ENCODE data around the gene GPX2.

Gene GPX2

GRCh38 chr14:64940336-64940910 is 2.1 kb downstream of the GPX2 start:
- no peak for TF ChIP-seq CTCF (IDR thresholded peaks at IDR 0.05; ENCODE audit: extremely low read depth, missing control alignments)

GRCh38 chr14:64939817-64940190 is 2.7 kb downstream of the GPX2 start:
- no peak for TF ChIP-seq CTCF (IDR thresholded peaks at IDR 0.05; ENCODE audit: extremely low read depth, missing control alignments)
- DNase-seq (ENCODE audit: low spot score) = no peak

More at GRCh38 chr14:64940336-64940910, 2.1 kb downstream of the GPX2 start:
- no peak for DNase-seq (ENCODE audit: low spot score)

GRCh38 chr14:64938972-64939816 is 3.4 kb downstream of the GPX2 start:
- DNase-seq (ENCODE audit: low spot score) = no peak
- TF ChIP-seq CTCF (IDR thresholded peaks at IDR 0.05; ENCODE audit: extremely low read depth, missing control alignments) = no peak

GRCh38 chr14:64937821-64938193 is 4.7 kb downstream of the GPX2 start:
- no peak for DNase-seq (ENCODE audit: low spot score)
- TF ChIP-seq CTCF (IDR thresholded peaks at IDR 0.05; ENCODE audit: extremely low read depth, missing control alignments) = no peak

GRCh38 chr14:64937171-64937820 is 5.2 kb downstream of the GPX2 start:
- no peak for TF ChIP-seq CTCF (IDR thresholded peaks at IDR 0.05; ENCODE audit: extremely low read depth, missing control alignments)
- no peak for DNase-seq (ENCODE audit: low spot score)

- TF ChIP-seq CTCF (IDR thresholded peaks at IDR 0.05; ENCODE audit: extremely low read depth, missing control alignments) = no peak
- DNase-seq (ENCODE audit: low spot score) = no peak
Measured at GRCh38 chr14:64935508-64935907, 7.0 kb downstream of the GPX2 start.

GRCh38 chr14:64934338-64934929 is 8.1 kb downstream of the GPX2 start:
- TF ChIP-seq CTCF (IDR thresholded peaks at IDR 0.05; ENCODE audit: extremely low read depth, missing control alignments) = no peak
- DNase-seq (ENCODE audit: low spot score) = no peak

Data from GM20000 (cell line).